Stomach (tissue), 4 donors: ENCODE data around the gene CCDC186.

Source experiments
- CTCF ChIP-seq, 7 experiments: fragments of 450-650 bp in 4 of 7; fragments of 200-600 bp in 3 of 7; sonication (generic) in 3 of 7; IDR thresholded peaks; one replicate each; pipeline ENCODE4 v1.5.1; 2016 to 2019; ENCODE audit warnings: antibody characterized with exemption in 7 of 7, control low read depth in 2 of 7, mild to moderate bottlenecking in 1 of 7
- EP300 ChIP-seq: sonication (generic); formaldehyde crosslinking; IDR thresholded peaks from one replicate; pipeline ENCODE4 v1.6.1; 2017; ENCODE audit warnings: antibody characterized with exemption
- POLR2A ChIP-seq, 4 donors: fragments of 450-650 bp; IDR thresholded peaks; one replicate each; pipeline ENCODE4 v1.6.1; 2016; ENCODE audit warnings: antibody characterized with exemption in 4 of 4, control low read depth in 2 of 4, mild to moderate bottlenecking in 1 of 4, moderate library complexity in 1 of 4
- POLR2AphosphoS5 ChIP-seq, 3 donors: sonication (generic); formaldehyde crosslinking; IDR thresholded peaks; one replicate each; pipeline ENCODE4 v1.6.1; 2016; ENCODE audit warnings: antibody characterized with exemption in 3 of 3

GRCh38 chr10:114140036-114140435 is 34.0 kb downstream of the CCDC186 start:
- TF ChIP-seq CTCF (IDR thresholded peaks at IDR 0.05) (no peak), EP300 (no peak), POLR2A (IDR thresholded peaks at IDR 0.05) (no peak), POLR2AphosphoS5 (IDR thresholded peaks at IDR 0.05) (no peak)
